CD4-positive, alpha-beta T cell treated with Interleukin-17A for 4 hours (primary cell): ENCODE results near the gene CREG1.
A peak's percentile ranks its signal among the peaks of the same experiment; 100 is the strongest.

Experiments used
- DNase-seq: peaks from one replicate; pipeline ENCODE4 v3.0.0-alpha.2; 2020; ENCODE audit warnings: mixed read lengths

The CREG1 gene

DNA sequence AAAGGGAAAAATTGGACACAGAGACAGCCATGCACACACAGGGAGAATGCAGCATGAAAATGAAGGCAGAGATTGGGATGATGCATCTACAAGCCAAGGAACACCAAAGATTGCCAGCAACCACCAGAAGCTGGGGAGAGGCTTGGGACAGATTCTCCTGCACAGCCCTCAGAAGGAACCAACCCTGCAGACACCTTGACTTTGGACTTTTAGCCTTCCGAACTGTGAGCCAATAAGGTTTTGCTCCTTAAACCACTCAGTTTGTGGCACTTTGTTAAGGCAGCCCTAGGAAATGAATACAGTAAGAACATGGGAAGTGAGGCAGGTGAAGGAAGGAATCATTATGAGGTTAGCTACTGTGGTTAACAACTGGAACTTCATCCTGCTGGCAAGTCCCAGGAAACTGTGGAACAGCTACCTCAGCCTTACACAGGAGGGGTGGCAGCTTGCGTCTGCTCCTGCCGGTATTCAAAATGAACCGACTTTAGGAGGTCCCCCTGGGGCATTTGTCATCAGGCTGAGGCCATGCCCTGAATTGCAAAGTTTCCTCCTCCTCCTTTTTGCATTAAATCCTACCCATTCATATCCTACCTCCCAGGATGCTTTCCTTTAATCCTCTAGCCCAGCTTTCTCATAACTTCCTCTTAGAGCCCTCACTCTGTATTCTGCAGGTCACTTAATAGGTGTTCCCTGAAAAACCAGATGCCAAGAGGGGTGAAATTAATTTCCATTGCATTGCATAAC is 50.7 kb downstream of the CREG1 start:
- no peak for DNase-seq

DNA sequence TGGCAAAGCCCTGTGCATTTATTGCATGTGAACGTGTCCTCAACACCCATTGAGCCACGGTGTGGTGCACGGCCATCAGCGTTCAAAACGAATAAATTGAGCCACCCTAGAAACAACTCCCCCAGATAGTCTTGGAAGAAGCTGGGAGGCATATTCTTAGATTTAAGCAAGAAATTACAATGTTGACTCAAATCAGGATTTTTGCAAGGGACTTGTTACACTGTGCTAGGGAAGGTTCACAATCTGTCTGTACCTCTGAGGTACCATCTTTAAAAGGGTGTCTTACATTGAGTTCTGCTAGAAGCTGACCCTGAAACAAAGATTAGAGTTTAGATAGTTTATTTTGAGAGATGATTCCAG is 51.4 kb downstream of the CREG1 start:
- DNase-seq = no peak

DNA sequence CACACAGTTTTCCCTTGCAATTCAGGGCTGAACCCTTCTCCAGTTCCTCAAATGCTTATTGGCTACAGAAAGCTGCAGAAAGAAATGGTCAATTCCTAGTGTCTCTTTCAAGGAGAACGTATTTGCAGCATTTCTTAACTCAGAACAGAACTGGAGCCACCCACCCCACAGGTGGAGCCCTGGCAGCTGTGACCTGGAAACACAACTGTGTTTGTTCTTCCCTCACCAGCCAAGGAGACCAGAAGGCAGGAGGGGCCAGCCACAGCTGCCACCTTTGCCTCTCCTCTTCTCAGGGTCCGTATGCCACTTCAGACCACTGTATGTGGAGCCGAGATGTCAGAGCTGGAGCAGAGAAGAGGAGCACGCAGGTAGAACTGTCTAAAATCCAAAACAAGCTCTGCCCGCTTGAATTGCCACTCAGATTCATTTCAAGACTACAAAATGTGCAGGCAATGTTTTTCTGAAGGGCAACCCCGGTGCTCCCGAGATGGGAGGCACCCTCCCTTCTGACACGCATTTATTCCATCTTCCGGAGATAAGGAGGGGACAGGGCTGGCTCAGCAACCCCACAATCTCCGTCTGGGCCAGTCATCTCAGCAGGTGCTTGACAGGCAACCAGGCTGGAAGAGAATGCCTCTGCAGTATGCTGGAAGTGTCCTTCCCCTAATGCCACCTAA is 51.9 kb downstream of the CREG1 start:
- peak; percentile 53 for DNase-seq

DNA sequence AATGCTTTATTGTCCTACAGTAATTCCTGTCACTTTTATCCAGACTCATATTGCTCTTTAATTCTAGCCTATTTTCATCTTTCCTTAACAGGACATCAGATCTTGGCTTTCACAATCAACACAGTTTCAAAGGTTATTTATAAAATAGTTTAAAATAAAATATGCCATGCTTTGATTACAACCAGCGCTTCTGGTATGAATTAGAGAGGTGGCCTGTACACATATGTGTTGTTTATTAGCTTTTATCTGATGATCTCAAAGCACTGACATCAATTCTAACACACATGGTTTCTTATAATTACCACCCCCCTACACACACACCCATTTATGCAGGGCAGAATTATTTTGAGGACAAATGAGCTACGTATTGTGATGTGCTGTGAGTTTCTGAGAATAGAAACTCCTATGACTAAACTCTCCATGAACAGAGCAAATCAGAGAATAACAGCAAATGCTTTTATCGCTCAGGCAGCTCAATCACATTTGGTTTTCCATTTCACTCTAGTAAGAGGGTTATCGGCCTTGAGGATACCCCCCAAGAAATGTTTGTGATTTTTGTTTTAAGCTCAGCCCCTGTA is 53.2 kb downstream of the CREG1 start:
- DNase-seq = no peak

DNA sequence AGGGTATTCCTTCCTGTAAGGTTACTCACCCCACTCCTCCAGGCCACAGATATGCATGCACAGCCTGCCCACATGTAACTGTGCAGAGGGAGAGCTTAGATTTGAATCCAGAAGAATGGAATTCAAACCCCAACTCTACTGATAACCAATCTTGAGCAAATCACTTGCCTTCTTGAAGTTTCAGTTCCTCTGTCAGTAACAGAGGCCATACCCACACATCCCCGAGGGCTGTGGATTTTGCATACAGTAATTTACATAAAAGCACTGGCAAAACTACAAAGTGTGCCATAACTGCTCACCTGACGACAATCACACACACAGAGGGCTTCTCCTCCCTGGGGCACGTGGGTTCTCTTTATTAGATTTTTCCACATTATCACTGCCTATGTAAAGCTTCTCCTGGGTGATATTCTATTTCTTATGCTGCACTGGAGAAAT is 53.9 kb downstream of the CREG1 start:
- DNase-seq = peak; percentile 37

DNA sequence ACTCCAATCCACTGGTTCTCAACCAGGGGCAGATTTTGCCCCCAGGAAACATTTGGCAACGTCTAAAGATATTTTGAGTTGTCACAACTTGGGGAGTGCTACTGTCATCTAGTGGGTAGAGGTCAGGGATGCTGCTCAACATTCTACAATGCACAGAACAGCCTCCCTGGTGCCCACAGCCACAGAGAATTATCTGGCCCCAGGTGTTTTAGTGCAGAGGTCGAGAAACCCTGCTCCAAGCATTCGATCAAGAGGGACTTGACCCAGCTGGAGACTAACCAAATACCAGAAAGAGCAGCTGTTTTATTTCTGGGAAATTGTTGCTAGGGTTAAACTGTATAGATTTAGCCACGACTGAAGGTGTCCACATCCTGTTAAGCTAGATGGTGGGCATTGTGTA is 54.5 kb downstream of the CREG1 start:
- no peak for DNase-seq

DNA sequence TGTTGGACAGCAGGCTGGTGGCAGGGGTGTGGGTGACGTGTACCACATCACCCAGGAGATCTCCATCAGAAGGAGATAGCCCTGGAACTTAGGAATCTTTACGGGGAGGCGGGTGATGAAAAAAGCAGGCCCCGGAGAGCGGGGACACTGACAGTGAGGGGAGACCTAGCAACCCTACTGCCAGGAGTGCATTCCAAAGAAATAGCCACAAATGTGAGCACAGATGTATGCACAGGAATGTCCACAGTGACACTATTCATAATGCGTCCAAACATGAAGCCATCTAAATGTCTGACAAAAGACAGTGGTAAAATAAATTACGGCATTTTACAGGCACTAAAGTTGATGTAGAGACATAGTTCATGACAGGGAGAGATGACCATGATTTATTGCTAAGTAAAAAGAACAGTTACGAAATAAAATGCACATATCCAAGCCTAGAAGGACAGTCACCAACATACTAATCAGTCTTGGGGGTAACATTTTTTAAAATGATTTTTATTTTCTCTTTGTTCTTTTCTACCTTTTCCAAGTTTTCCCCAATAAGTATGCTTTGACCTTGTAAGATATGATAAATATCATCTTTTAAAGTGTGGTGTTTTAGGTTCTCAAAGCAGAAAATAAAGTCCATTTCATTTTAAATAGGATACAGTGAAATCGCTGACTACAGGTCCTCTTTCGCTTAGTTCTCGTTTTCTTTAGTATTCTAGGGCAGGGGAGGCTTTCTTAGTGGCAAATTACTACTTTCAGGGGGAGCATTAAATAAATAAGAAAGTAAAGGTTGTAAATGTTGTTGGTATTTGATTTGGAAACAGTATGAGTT is 56.6 kb downstream of the CREG1 start:
- DNase-seq = no peak

DNA sequence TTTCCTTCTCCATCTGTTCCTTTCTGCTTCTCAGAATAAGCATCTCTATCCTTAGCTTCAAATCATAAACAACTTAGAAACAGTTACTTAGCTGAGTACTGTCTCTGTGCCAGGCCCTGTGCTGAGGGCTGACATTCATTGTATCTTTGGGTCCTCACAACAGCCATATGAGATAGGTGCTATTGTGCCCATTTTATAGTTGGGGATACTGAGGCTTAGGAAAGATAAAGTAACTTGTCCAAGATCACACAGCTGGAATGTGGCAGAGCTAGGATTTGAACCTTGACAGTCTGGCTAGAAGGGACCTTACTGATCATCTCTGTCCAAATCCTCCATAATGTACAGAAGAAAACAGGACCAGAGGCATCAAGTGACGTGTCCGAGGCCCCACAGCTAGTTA is 60.2 kb downstream of the CREG1 start:
- DNase-seq = no peak

DNA sequence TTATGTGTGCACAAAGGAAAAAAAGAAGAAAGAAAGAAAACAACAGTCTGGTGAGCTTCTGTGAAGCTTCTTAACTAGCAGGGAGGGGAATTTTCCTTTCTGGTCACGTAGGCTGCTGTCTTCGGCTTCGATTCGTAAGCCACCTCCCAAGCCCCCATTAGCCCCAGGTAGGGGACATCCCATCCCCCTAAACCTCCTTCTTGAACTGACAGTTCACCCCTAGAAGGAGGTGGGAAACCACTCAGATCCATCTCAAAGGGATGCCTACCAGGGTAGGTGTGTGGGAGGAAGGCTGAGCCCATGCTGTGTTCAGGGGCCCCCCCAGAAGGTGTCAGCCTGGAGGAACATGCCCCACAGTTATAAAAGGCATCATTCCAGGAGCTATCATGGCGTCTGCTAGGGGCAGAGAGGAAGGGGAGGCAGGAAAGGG is 61.1 kb downstream of the CREG1 start:
- peak; percentile 46 for DNase-seq

DNA sequence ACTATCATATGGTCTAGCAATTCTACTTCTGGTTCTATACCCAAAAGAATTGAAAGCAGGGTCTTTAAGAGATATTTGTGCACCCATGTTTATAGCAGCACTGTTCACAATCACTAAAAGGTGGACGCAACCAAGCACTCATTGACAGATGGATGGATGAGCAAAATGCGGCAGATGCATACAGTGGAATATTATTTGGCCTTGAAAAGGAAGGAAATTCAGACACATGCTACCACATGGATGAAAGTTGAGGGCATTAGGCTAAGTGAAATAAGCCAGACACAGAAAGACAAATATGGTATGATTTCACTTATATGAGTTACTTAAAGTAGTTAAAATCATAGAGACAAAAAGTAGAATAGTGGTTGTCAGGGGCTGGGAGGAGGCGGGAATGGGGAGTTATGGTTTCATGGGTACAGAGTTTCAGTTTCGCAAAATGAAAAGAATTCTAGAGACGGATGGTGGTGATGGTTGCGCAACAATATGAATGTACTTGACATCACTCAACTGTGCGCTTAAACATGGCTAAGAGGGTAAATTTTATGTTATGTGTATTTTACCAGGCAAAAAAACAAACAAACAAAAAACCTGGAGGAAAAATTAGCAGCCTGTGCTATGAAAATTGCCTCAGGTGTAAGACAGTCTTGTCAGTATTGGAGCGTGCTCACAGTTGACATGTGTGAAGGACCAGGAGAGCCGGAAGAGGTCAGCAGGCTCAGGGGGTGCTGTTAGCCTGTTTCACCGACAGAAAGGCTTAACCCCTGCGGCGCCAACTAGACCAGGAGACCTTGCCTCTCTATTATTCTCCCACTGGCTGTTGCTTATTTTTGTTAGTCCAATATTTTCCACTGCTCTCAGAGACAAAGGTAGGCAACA is 61.7 kb downstream of the CREG1 start:
- DNase-seq = peak; percentile 44
